Activated T-cell treated with anti-CD3 and anti-CD28 coated beads, Interleukin-2, amount 50 U/mL, for 24 hours (primary cell): Measurements from ENCODE around the gene SRR.
A peak's percentile ranks its signal among the peaks of the same experiment; 100 is the strongest.
"Not testable (repeated sequence)": the region's sequence is repeated elsewhere in the genome, so short reads cannot be mapped to it uniquely, and the experiment has no call there.

Experiments used
- DNase-seq: peaks from one replicate; pipeline ENCODE4 v3.0.0-alpha.2; 2020
- H3K27ac Mint-ChIP-seq: 2 replicates; pipeline ENCODE4 v1.8.0; 2020; ENCODE audit warnings: mild to moderate bottlenecking, mixed read lengths
- H3K27me3 Mint-ChIP-seq: 2 replicates; pipeline ENCODE4 v1.8.0; 2020; ENCODE audit warnings: mixed read lengths
- H3K36me3 Mint-ChIP-seq: 2 replicates; pipeline ENCODE4 v1.8.0; 2020; ENCODE audit warnings: low read depth, mixed read lengths
- H3K4me1 Mint-ChIP-seq: 2 replicates; pipeline ENCODE4 v1.8.0; 2020; ENCODE audit warnings: low read depth, mixed read lengths
- H3K4me3 Mint-ChIP-seq: 2 replicates; pipeline ENCODE4 v1.8.0; 2020; ENCODE audit warnings: mild to moderate bottlenecking, moderate library complexity, mixed read lengths
- H3K9me3 Mint-ChIP-seq: 2 replicates; pipeline ENCODE4 v1.8.0; 2020; ENCODE audit warnings: mixed read lengths

The SRR gene

GRCh38 chr17:2312736-2313135 lies 9.0 kb downstream of the SRR start:
- Mint-ChIP-seq H3K9me3 (no peaks in the 10 kb centered on the region), H3K36me3 (peaks cover 15% of the 10 kb centered on the region), H3K4me3 (no peak overlapping the region), H3K4me1 (peaks cover 6% of the 10 kb centered on the region), H3K27me3 (no peaks in the 10 kb centered on the region), H3K27ac (no peak overlapping the region)
- DNase-seq: no peak

DNA sequence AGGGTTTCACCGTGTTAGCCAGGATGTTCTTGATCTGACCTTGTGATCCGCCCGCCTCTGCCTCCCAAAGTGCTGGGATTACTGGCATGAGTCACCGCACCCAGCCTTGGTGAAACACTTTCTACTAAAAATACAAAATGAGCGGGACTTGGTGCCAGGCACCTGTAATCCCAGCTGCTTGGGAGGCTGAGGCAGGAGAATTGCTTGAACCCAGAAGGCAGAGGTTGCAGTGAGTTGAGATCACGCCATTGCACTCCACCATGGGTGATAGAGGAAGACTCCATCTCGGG lies 13.1 kb downstream of the SRR start:
- not testable (repeated sequence) for DNase-seq, H3K4me3 Mint-ChIP-seq, H3K27me3 Mint-ChIP-seq, H3K27ac Mint-ChIP-seq, H3K9me3 Mint-ChIP-seq, H3K4me1 Mint-ChIP-seq
- peaks cover 22% of the 10 kb centered on the region for H3K36me3 Mint-ChIP-seq

DNA sequence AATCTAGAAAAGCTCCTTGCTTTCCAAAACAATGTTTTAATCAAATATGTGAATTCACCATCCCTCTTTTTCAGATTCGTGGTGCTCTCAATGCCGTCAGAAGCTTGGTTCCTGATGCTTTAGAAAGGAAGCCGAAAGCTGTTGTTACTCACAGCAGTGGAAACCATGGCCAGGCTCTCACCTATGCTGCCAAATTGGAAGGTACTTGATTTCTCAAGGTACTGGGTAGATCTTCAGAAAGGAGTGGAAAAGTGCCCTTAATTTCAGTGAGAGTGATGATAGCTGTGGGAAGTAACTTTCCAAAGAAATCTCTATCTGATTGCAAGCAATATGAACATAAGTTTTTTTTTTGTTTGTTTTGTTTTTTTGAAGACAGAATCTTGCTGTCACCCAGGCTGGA lies 14.0 kb downstream of the SRR start:
- H3K4me3 Mint-ChIP-seq: no peak overlapping the region
- H3K9me3 Mint-ChIP-seq: no peaks in the 10 kb centered on the region
- no peaks in the 10 kb centered on the region for H3K4me1 Mint-ChIP-seq
- peaks cover 29% of the 10 kb centered on the region for H3K36me3 Mint-ChIP-seq
- H3K27ac Mint-ChIP-seq: no peak overlapping the region
- H3K27me3 Mint-ChIP-seq: no peaks in the 10 kb centered on the region
- DNase-seq: no peak

DNA sequence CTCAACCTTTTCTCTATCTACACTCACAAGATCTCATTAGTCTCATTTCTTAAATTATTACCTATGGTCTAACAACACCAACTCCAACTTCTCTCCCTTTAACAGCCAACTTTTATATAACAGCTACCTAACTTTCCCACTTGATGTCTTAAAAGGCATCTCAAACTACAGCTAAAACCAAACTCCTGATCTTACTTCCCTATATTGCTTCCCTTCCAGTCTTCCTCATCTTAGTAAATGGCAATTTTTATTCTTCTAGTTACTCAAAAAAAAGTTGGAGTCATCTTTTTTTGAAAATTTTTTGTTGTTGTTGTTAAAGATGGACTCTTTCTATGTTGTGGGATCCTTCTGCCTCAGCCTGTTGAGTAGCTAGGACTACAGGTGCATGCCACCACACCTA lies 15.3 kb downstream of the SRR start:
- DNase-seq: no peak
- Mint-ChIP-seq H3K9me3 (no peaks in the 10 kb centered on the region), H3K36me3 (peaks cover 42% of the 10 kb centered on the region), H3K4me1 (no peaks in the 10 kb centered on the region), H3K27me3 (no peaks in the 10 kb centered on the region), H3K27ac (peak overlapping the region; percentile 16), H3K4me3 (no peak overlapping the region)

GRCh38 chr17:2321399-2321798 lies 17.6 kb downstream of the SRR start:
- H3K27me3 Mint-ChIP-seq: no peaks in the 10 kb centered on the region
- no peak overlapping the region for H3K4me3 Mint-ChIP-seq
- no peak for DNase-seq
- H3K36me3 Mint-ChIP-seq: peaks cover 64% of the 10 kb centered on the region
- peaks cover 1% of the 10 kb centered on the region for H3K4me1 Mint-ChIP-seq
- H3K9me3 Mint-ChIP-seq: no peaks in the 10 kb centered on the region
- H3K27ac Mint-ChIP-seq: no peak overlapping the region

GRCh38 chr17:2323629-2324314 lies 20.0 kb downstream of the SRR start:
- Mint-ChIP-seq H3K27ac (no peak overlapping the region), H3K4me1 (peaks cover 4% of the 10 kb centered on the region), H3K27me3 (no peaks in the 10 kb centered on the region), H3K36me3 (peaks cover 81% of the 10 kb centered on the region), H3K9me3 (no peaks in the 10 kb centered on the region), H3K4me3 (no peak overlapping the region)
- DNase-seq: no peak

GRCh38 chr17:2331303-2331702 lies 27.6 kb downstream of the SRR start:
- H3K4me1 Mint-ChIP-seq: peaks cover 27% of the 10 kb centered on the region
- peaks cover 20% of the 10 kb centered on the region for H3K36me3 Mint-ChIP-seq
- H3K9me3 Mint-ChIP-seq: no peaks in the 10 kb centered on the region
- H3K4me3 Mint-ChIP-seq: no peak overlapping the region
- DNase-seq: no peak
- no peaks in the 10 kb centered on the region for H3K27me3 Mint-ChIP-seq
- no peak overlapping the region for H3K27ac Mint-ChIP-seq

- Mint-ChIP-seq H3K36me3 (peaks cover 6% of the 10 kb centered on the region), H3K27ac (no peak overlapping the region), H3K4me3 (no peak overlapping the region), H3K9me3 (no peaks in the 10 kb centered on the region), H3K27me3 (no peaks in the 10 kb centered on the region), H3K4me1 (peaks cover 21% of the 10 kb centered on the region)
- peak; percentile 37 for DNase-seq
Measured at GRCh38 chr17:2335726-2336214, 32.0 kb downstream of the SRR start.

- H3K27ac Mint-ChIP-seq: no peak within 1 kb of the TSS
- H3K4me3 Mint-ChIP-seq: no peak within 1 kb of the TSS
- DNase-seq: peak; percentile 93
- peaks cover 20% of the 10 kb centered on the region for H3K4me1 Mint-ChIP-seq
- no peaks in the 10 kb centered on the region for H3K9me3 Mint-ChIP-seq
- H3K36me3 Mint-ChIP-seq: peaks cover 7% of the 10 kb centered on the region
- H3K27me3 Mint-ChIP-seq: no peaks in the 10 kb centered on the region
Measured at GRCh38 chr17:2336215-2336851, 32.6 kb downstream of the SRR start, which contains the start of gene TSR1. TSR1 (minus strand) TSS chr17:2336457; CDS start chr17:2336427, 30 bp downstream.

- Mint-ChIP-seq H3K4me3 (peak within 1 kb of the TSS; percentile 79), H3K9me3 (no peaks in the 10 kb centered on the region)
Measured at GRCh38 chr17:2336852-2337543, 33.2 kb downstream of the SRR start, which contains the start of gene SGSM2. SGSM2 (plus strand) TSS chr17:2337501; CDS start chr17:2337689, 188 bp downstream.

DNA sequence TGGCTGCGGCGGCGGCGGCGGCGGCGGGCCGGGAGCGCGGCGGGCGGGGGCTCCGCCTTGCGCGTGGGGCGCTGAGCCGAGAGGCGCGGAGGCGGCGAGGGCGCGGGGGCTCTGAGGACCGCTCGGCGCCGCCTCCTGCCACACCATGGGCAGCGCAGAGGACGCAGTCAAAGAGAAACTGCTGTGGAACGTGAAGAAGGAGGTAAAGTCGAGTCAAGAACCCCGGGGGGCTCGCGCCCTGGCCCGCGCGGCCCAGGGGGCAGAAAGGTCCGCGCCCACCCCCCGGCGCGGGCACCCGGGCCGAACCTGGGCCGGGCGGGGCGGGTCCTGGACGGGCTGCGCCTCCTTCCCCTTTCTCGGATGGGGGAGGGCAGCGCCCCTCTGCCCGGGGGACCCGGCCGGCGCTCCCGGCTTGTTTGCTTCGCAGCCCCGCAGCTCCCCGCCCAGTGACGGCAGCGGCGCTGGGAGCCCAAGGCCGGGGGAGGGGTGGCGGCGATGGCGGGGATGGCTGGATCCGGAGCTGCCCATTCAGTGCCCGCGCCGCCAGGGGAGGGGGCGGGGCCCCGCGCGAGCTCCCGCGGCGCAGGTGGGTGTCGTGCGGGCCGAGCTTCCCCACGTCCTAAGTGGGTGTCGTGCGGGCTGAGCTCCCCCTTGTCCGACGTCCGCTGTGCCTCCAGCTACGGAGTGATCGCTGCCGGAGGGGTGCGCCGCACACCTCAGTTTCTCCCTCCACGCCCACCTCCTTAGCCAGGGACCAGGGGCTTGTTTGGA lies 34.0 kb downstream of the SRR start:
- peak; percentile 74 for DNase-seq
- Mint-ChIP-seq H3K9me3 (no peaks in the 10 kb centered on the region), H3K36me3 (peaks cover 18% of the 10 kb centered on the region), H3K4me3 (peak overlapping the region; percentile 79), H3K27me3 (no peaks in the 10 kb centered on the region), H3K4me1 (peaks cover 27% of the 10 kb centered on the region), H3K27ac (peak overlapping the region; percentile 85)

More at GRCh38 chr17:2336852-2337543, 33.2 kb downstream of the SRR start, which contains the start of gene SGSM2:
- peaks cover 22% of the 10 kb centered on the region for H3K4me1 Mint-ChIP-seq
- peak within 1 kb of the TSS; percentile 85 for H3K27ac Mint-ChIP-seq
- peak; percentile 83 for DNase-seq
- H3K36me3 Mint-ChIP-seq: peaks cover 13% of the 10 kb centered on the region
- H3K27me3 Mint-ChIP-seq: no peaks in the 10 kb centered on the region

GRCh38 chr17:2338315-2338657 lies 34.5 kb downstream of the SRR start:
- Mint-ChIP-seq H3K36me3 (peaks cover 21% of the 10 kb centered on the region), H3K27ac (peak overlapping the region; percentile 85), H3K27me3 (no peaks in the 10 kb centered on the region), H3K9me3 (no peaks in the 10 kb centered on the region), H3K4me3 (peak overlapping the region; percentile 79), H3K4me1 (peaks cover 32% of the 10 kb centered on the region)
- no peak for DNase-seq

GRCh38 chr17:2343421-2343820 lies 39.7 kb downstream of the SRR start:
- Mint-ChIP-seq H3K4me1 (peaks cover 24% of the 10 kb centered on the region), H3K9me3 (no peaks in the 10 kb centered on the region), H3K27me3 (no peaks in the 10 kb centered on the region), H3K36me3 (peaks cover 45% of the 10 kb centered on the region), H3K27ac (peak overlapping the region; percentile 70), H3K4me3 (no peak overlapping the region)
- peak; percentile 47 for DNase-seq

DNA sequence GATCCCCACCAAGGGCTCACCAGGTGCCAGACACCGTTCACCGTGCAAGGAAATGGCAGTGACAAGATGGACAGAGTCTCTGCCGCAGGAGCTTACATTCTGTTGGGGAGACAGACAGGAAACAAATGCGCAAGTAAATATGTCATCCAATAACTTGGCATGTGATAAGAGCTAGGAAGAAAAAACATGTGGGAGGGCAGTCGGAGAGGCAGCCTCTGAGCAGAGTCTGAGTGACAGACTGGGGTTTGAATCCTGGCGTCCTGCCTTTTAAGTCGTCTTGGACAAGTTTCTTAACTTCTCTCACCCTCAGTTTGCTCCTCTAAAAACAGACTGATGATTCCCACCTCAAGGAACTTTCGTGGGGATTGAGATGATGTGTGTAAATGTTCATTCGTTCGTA lies 40.8 kb downstream of the SRR start:
- Mint-ChIP-seq H3K4me3 (no peak overlapping the region), H3K9me3 (no peaks in the 10 kb centered on the region), H3K4me1 (peaks cover 22% of the 10 kb centered on the region), H3K36me3 (peaks cover 45% of the 10 kb centered on the region), H3K27ac (no peak overlapping the region), H3K27me3 (no peaks in the 10 kb centered on the region)
- no peak for DNase-seq
